CD4-positive, alpha-beta T cell treated with Interleukin-4 for 4 hours (primary cell): ENCODE data around the gene KAZN.

Experiments
- DNase-seq: peaks from one replicate; pipeline ENCODE4 v3.0.0-alpha.2; 2020

The KAZN gene

GRCh38 chr1:14895727-14896126 lies 297.2 kb downstream of the KAZN start:
- DNase-seq: no peak

- DNase-seq: no peak
Observed at GRCh38 chr1:14896381-14897079, 298.0 kb downstream of the KAZN start.

GRCh38 chr1:14897080-14897449 lies 298.6 kb downstream of the KAZN start:
- no peak for DNase-seq

- no peak for DNase-seq
Observed at GRCh38 chr1:14897547-14897946, 299.1 kb downstream of the KAZN start.

GRCh38 chr1:14897997-14898645 lies 299.6 kb downstream of the KAZN start:
- no peak for DNase-seq

- no peak for DNase-seq
Observed at GRCh38 chr1:14899686-14900085, 301.2 kb downstream of the KAZN start.

GRCh38 chr1:14901371-14901954 lies 303.0 kb downstream of the KAZN start:
- DNase-seq: no peak

- DNase-seq: no peak
Observed at GRCh38 chr1:14903922-14904321, 305.4 kb downstream of the KAZN start.

GRCh38 chr1:14906665-14907064 lies 308.2 kb downstream of the KAZN start:
- DNase-seq: no peak

- DNase-seq: no peak
Observed at GRCh38 chr1:14907416-14907815, 308.9 kb downstream of the KAZN start.

- DNase-seq: no peak
Observed at GRCh38 chr1:14909273-14909672, 310.8 kb downstream of the KAZN start.

- DNase-seq: no peak
Observed at GRCh38 chr1:14909920-14910460, 311.5 kb downstream of the KAZN start.

- DNase-seq: no peak
Observed at GRCh38 chr1:14910984-14911721, 312.7 kb downstream of the KAZN start.

- DNase-seq: no peak
Observed at GRCh38 chr1:14912839-14913481, 314.5 kb downstream of the KAZN start.

GRCh38 chr1:14913482-14914177 lies 315.1 kb downstream of the KAZN start:
- no peak for DNase-seq

GRCh38 chr1:14914351-14914988 lies 316.0 kb downstream of the KAZN start:
- DNase-seq: no peak

- peak; percentile 21 for DNase-seq
Observed at GRCh38 chr1:14915356-14916054, 317.0 kb downstream of the KAZN start.

GRCh38 chr1:14919289-14919688 lies 320.8 kb downstream of the KAZN start:
- no peak for DNase-seq

- DNase-seq: no peak
Observed at GRCh38 chr1:14919751-14920150, 321.3 kb downstream of the KAZN start.

GRCh38 chr1:14921057-14921456 lies 322.6 kb downstream of the KAZN start:
- no peak for DNase-seq
